ENCODE results near the gene TRAPPC2.

TRAPPC2 gene

GRCh38 chrX:13734278-13735172, at the start of gene TRAPPC2, which contains the start of gene OFD1:
Gene TRAPPC2, minus strand, starts transcription at chrX:13734620. Its CDS starts 14,657 bp downstream, at chrX:13719963.
Gene OFD1, plus strand, starts transcription at chrX:13734748. Its CDS starts 324 bp downstream, at chrX:13735072.
- peak; percentile 84 for DNase-seq

GRCh38 chrX:13780868-13781427, 46.5 kb upstream of the TRAPPC2 start:
- DNase-seq, result no peak

GRCh38 chrX:13778916-13779315, 44.5 kb upstream of the TRAPPC2 start:
- DNase-seq, result no peak

GRCh38 chrX:13776387-13776786, 42.0 kb upstream of the TRAPPC2 start:
- DNase-seq, result no peak

GRCh38 chrX:13775837-13776236, 41.4 kb upstream of the TRAPPC2 start:
- no peak for DNase-seq

GRCh38 chrX:13774696-13775095, 40.3 kb upstream of the TRAPPC2 start:
- no peak for DNase-seq

GRCh38 chrX:13770013-13770535, 35.7 kb upstream of the TRAPPC2 start:
- no peak for DNase-seq

GRCh38 chrX:13768939-13769338, 34.5 kb upstream of the TRAPPC2 start:
- no peak for DNase-seq

- no peak for DNase-seq
Observed at GRCh38 chrX:13764765-13765164, 30.3 kb upstream of the TRAPPC2 start.

- DNase-seq, result no peak
Observed at GRCh38 chrX:13764281-13764680, 29.9 kb upstream of the TRAPPC2 start.

- no peak for DNase-seq
Observed at GRCh38 chrX:13763489-13763888, 29.1 kb upstream of the TRAPPC2 start.

- no peak for DNase-seq
Observed at GRCh38 chrX:13761606-13762414, 27.4 kb upstream of the TRAPPC2 start.

GRCh38 chrX:13760426-13760825, 26.0 kb upstream of the TRAPPC2 start:
- no peak for DNase-seq

- no peak for DNase-seq
Observed at GRCh38 chrX:13759152-13759718, 24.8 kb upstream of the TRAPPC2 start.

- DNase-seq, result no peak
Observed at GRCh38 chrX:13756381-13756780, 22.0 kb upstream of the TRAPPC2 start.

GRCh38 chrX:13755254-13755653, 20.8 kb upstream of the TRAPPC2 start:
- DNase-seq, result no peak

GRCh38 chrX:13754765-13755164, 20.3 kb upstream of the TRAPPC2 start:
- no peak for DNase-seq

- no peak for DNase-seq
Observed at GRCh38 chrX:13752646-13753045, 18.2 kb upstream of the TRAPPC2 start.

- no peak for DNase-seq
Observed at GRCh38 chrX:13752141-13752540, 17.7 kb upstream of the TRAPPC2 start.

GRCh38 chrX:13750812-13751211, 16.4 kb upstream of the TRAPPC2 start:
- no peak for DNase-seq

- DNase-seq, result no peak
Observed at GRCh38 chrX:13750204-13750603, 15.8 kb upstream of the TRAPPC2 start.

- no peak for DNase-seq
Observed at GRCh38 chrX:13748486-13748885, 14.1 kb upstream of the TRAPPC2 start.

GRCh38 chrX:13747836-13748235, 13.4 kb upstream of the TRAPPC2 start:
- no peak for DNase-seq
